Measurements from ENCODE around the gene FN1. TPM values are rescaled to one million over a fixed set of nuclear protein-coding genes. Genes with fewer than 3 reads are reported as not detected.
A peak's percentile ranks its signal among the peaks of the same experiment; 100 is the strongest.
"Not testable (repeated sequence)": the region's sequence is repeated elsewhere in the genome, so short reads cannot be mapped to it uniquely, and the experiment has no call there.

Gene FN1
- total and polyA plus RNA-seq, 4 donors, result 339 to 1,753 (median 934) TPM

DNA sequence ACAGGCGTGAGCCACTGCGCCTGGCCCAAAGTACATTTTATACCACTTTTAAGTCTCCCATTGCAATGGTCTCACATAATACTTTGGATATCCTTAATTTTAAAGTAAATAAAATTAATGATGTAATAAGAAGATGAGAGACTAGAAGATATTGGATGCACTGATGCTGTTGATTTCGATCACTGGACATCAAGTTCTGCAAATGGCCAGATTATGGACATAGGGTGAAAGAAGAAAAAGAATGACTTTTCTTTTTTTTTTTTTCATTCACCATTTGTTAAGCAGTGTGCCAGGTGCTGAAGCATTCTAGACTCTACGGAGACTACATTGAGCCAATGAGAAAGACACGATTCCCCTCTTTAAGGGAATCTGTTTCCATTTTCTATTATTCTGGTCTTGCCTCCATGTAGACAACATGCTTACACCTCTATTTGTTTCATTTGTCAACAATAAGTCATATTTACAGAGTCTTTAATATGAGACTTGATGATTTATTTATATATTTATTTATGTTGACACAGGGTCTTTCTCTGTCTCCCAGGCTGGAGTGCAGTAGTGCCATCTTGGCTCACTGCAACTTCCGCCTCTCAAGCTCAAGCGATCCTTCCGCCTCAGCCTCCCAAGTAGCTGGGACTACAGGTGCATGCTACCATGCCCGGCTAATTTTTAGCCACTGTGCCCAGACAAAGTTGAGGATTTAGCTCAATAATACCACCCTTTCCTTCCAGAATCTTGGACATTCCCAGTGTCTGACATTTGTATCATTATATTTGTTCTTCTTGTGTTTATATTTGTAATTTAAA lies 23.7 kb downstream of the FN1 start:
- no peak for ATAC-seq (ENCODE audit: insufficient read depth, low FRiP score)
- H3K9ac ChIP-seq (ENCODE audit: insufficient read depth in 1 of 2, low read length in 2 of 2), result no peak overlapping the region
- DNase-seq, result no peak
- no peaks in the 10 kb centered on the region for H3K9me3 ChIP-seq (ENCODE audit: control insufficient read depth in 4 of 4, insufficient read depth in 3 of 4, low read length in 3 of 4)
- no peak overlapping the region for H3K27ac ChIP-seq (ENCODE audit: low read depth in 1 of 2, low read length in 1 of 2)
- H3K4me3 ChIP-seq, result no peak overlapping the region
- TF ChIP-seq, protein P1, sequence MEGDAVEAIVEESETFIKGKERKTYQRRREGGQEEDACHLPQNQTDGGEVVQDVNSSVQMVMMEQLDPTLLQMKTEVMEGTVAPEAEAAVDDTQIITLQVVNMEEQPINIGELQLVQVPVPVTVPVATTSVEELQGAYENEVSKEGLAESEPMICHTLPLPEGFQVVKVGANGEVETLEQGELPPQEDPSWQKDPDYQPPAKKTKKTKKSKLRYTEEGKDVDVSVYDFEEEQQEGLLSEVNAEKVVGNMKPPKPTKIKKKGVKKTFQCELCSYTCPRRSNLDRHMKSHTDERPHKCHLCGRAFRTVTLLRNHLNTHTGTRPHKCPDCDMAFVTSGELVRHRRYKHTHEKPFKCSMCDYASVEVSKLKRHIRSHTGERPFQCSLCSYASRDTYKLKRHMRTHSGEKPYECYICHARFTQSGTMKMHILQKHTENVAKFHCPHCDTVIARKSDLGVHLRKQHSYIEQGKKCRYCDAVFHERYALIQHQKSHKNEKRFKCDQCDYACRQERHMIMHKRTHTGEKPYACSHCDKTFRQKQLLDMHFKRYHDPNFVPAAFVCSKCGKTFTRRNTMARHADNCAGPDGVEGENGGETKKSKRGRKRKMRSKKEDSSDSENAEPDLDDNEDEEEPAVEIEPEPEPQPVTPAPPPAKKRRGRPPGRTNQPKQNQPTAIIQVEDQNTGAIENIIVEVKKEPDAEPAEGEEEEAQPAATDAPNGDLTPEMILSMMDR (IDR thresholded peaks at IDR 0.05; ENCODE audit: control extremely low read depth, extremely low read depth), result no peak
- WGBS, 2 donors, result 96 to 97% methylated on average over 9 of the region's 9 CpGs
- peaks cover 4 to 68% (median 33%) of the 10 kb centered on the region in 4 donors for H3K36me3 ChIP-seq (ENCODE audit: control insufficient read depth in 4 of 4, insufficient read depth in 4 of 4, low read length in 4 of 4)
- H3K4me1 ChIP-seq (ENCODE audit: control insufficient read depth in 5 of 5, insufficient read depth in 5 of 5, low read length in 5 of 5), result peaks cover 0 to 3% (median 0%) of the 10 kb centered on the region in 5 donors
- no peaks in the 10 kb centered on the region for H3K27me3 ChIP-seq (ENCODE audit: control insufficient read depth in 3 of 3, insufficient read depth in 3 of 3, low read length in 2 of 3)

DNA sequence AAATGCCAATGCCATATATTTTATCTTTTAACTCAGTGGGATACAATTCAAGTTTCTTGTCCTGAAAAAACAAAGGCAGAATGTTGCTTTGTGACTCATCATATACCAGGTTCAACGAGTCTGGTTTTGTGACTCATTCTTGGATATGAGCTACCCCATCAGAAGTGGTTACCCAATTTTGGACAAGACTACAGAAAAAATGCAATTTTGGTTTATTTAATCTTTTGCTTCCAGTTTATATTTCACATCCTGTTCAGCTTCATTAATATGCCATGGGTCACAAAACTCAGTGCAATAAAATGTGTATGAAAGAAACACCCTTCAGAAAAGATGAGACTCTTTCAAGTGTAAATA lies 25.0 kb downstream of the FN1 start:
- Histone ChIP-seq H3K36me3 (ENCODE audit: control insufficient read depth in 4 of 4, insufficient read depth in 4 of 4, low read length in 4 of 4) (peaks cover 8 to 75% (median 36%) of the 10 kb centered on the region in 4 donors), H3K9ac (ENCODE audit: insufficient read depth in 1 of 2, low read length in 2 of 2) (no peak overlapping the region), H3K4me3 (no peak overlapping the region), H3K27ac (ENCODE audit: low read depth in 1 of 2, low read length in 1 of 2) (no peak overlapping the region), H3K9me3 (ENCODE audit: control insufficient read depth in 4 of 4, insufficient read depth in 3 of 4, low read length in 3 of 4) (no peaks in the 10 kb centered on the region), H3K4me1 (ENCODE audit: control insufficient read depth in 5 of 5, insufficient read depth in 5 of 5, low read length in 5 of 5) (no peaks in the 10 kb centered on the region), H3K27me3 (ENCODE audit: control insufficient read depth in 3 of 3, insufficient read depth in 3 of 3, low read length in 2 of 3) (no peaks in the 10 kb centered on the region)
- TF ChIP-seq, protein P1 (IDR thresholded peaks at IDR 0.05; ENCODE audit: control extremely low read depth, extremely low read depth), result no peak
- 18 to 32% methylated on average over 1 of the region's 1 CpG for WGBS, 2 donors
- DNase-seq, result peak in 2 of 3 donors; percentile 31 to 42
- ATAC-seq (ENCODE audit: insufficient read depth, low FRiP score), result peak; percentile 74

DNA sequence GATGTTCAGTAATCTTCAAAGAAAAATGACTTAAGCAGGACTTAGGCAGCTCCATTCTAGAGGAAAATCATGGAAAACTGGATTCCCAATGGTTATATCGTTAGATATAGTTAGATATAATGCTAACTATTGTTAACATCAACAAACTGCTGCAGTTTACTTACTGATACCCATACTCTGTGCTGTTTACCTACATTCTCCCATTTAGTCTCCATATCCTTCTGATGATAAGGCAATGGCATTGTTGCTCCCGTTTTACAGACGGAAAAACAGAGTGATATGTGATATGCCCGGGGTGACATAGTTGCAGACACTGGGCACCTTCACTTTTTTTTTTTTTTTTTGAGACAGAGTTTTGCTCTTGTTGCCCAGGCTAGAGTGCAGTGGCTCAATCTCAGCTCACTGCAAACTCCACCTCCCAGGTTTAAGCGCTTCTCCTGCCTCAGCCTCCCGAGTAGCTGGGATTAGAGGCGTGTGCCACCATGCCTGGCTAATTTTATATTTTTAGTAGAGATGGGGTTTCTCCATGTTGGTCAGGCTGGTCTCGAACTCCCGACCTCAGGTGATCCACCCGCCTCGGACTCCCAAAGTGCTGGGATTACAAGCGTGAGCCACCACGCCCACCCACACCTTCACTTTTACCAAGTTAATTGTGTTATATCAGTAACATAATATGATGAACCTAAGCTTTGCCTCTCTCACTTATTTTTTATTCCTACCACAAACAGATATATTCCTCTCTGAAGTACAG lies 25.5 kb downstream of the FN1 start:
- DNase-seq; H3K4me3 ChIP-seq; H3K9ac ChIP-seq (ENCODE audit: insufficient read depth in 1 of 2, low read length in 2 of 2); H3K27me3 ChIP-seq (ENCODE audit: control insufficient read depth in 3 of 3, insufficient read depth in 3 of 3, low read length in 2 of 3); H3K4me1 ChIP-seq (ENCODE audit: control insufficient read depth in 5 of 5, insufficient read depth in 5 of 5, low read length in 5 of 5); H3K9me3 ChIP-seq (ENCODE audit: control insufficient read depth in 4 of 4, insufficient read depth in 3 of 4, low read length in 3 of 4); H3K27ac ChIP-seq (ENCODE audit: low read depth in 1 of 2, low read length in 1 of 2); ATAC-seq (ENCODE audit: insufficient read depth, low FRiP score): not testable (repeated sequence)
- H3K36me3 ChIP-seq (ENCODE audit: control insufficient read depth in 4 of 4, insufficient read depth in 4 of 4, low read length in 4 of 4), result peaks cover 9 to 80% (median 38%) of the 10 kb centered on the region in 4 donors
- WGBS, 2 donors, result 93 to 95% methylated on average over 13 of the region's 13 CpGs
